ENCODE data around the gene SPNS3.

Gene SPNS3

DNA sequence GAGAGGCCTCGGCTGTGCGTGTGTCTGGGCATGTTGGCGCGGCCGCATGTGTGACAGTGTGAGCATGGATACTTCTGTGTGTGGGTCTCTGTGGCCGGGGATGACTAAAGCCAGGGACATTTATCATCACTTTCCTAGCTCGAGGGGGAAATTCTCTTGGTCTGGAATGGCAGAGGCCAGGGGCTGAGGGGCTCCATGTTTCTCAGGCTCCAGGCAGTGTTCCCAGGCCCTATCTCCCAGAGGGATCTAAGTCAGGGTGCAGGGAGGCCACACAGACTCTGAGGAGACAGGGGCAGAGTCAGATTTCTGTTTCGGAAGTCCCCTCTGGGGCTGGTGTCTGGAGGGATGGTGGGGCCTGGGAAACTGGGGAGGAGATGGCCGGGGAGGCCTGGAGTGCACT, 41.3 kb downstream of the SPNS3 start:
- no peaks in the 10 kb centered on the region for H3K4me1 ChIP-seq (ENCODE audit: control insufficient read depth, insufficient read depth, low read length)
- no peak overlapping the region for H3K4me2 ChIP-seq (ENCODE audit: low read length)
- H3K4me3 ChIP-seq (ENCODE audit: low read length), result no peak overlapping the region
- H3K9ac ChIP-seq (ENCODE audit: low read depth, low read length), result no peak overlapping the region
- peaks cover 45% of the 10 kb centered on the region for H3K27me3 ChIP-seq (ENCODE audit: control insufficient read depth, insufficient read depth, low read length)
- no peaks in the 10 kb centered on the region for H3K36me3 ChIP-seq (ENCODE audit: insufficient read depth, low read length)
- H3K9me3 ChIP-seq (replicated peaks; ENCODE audit: low read length), result no peaks in the 10 kb centered on the region

DNA sequence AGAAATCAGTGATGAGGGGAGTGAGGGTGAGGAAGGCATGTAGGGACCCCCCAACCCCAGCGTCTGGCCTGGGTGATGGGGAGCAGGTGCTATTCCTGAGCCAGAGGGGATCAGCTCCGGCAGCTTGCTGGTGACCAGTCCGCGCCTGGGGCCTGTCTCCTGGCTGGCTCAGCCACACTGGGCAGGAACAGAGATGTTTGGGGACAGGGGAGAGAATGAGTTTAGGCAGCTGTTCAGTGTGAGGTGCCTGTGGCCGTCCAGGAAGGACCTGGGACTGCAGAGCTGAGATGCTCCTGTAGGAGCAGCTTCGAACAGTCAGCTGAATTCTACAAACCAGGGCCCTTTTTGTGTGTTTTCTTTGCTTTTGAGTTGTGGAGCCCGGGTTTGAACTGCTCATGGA, 41.7 kb downstream of the SPNS3 start:
- Histone ChIP-seq H3K27me3 (ENCODE audit: control insufficient read depth, insufficient read depth, low read length) (peaks cover 47% of the 10 kb centered on the region), H3K9me3 (replicated peaks; ENCODE audit: low read length) (no peaks in the 10 kb centered on the region), H3K4me1 (ENCODE audit: control insufficient read depth, insufficient read depth, low read length) (no peaks in the 10 kb centered on the region), H3K9ac (ENCODE audit: low read depth, low read length) (no peak overlapping the region), H3K4me3 (ENCODE audit: low read length) (no peak overlapping the region), H3K4me2 (ENCODE audit: low read length) (no peak overlapping the region), H3K36me3 (ENCODE audit: insufficient read depth, low read length) (no peaks in the 10 kb centered on the region)

DNA sequence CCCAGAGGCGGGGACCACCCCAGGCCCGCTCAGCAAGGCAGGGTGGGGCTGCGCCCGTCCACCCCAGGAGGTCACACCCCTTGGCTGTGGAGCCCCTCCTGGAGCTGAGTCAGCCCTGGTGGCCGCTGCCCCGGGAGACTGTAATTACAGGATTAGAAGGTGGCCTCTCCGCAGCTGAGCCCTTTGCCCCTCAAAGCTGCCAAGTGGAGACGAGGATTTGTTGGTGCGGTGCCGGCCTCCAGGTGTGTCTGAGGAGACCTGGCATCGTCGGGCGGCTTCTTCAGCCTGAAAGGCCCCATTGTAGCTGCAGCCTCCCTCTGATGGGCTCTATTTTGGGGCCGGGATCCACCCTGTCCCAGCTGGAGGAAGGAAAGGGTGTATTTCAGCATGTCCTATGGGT, 42.3 kb downstream of the SPNS3 start:
- no peaks in the 10 kb centered on the region for H3K4me1 ChIP-seq (ENCODE audit: control insufficient read depth, insufficient read depth, low read length)
- H3K9ac ChIP-seq (ENCODE audit: low read depth, low read length), result no peak overlapping the region
- no peak overlapping the region for H3K4me3 ChIP-seq (ENCODE audit: low read length)
- H3K4me2 ChIP-seq (ENCODE audit: low read length), result no peak overlapping the region
- H3K9me3 ChIP-seq (replicated peaks; ENCODE audit: low read length), result no peaks in the 10 kb centered on the region
- H3K27me3 ChIP-seq (ENCODE audit: control insufficient read depth, insufficient read depth, low read length), result peaks cover 50% of the 10 kb centered on the region
- H3K36me3 ChIP-seq (ENCODE audit: insufficient read depth, low read length), result no peaks in the 10 kb centered on the region

DNA sequence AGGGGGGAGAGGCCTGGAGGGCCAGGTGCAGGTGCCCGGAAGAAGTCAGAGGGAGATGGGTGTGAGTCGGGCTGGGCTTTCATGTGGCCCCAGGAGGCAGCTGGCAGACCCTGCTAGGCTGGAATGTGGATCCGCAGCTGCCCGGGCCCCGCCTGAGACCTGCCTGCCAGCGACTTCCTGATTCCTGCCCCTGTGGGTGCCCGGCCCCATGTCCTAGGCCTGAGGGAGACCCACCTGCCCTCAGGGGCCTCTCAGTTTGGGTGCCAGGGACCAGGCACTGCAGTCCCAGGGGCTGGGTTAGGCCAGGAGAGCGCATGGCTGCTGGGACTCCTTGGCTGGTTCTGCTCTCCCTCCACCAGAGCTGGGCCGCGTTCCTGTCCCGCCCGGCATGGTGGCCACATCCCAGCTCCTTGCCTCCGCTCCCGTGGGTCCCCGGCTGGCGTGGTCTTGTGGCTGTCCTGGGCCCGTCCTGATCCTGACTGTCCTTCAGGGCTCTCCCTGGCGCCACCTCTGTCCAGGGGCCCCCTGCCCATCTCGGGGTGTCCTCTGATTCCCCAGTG, 42.9 kb downstream of the SPNS3 start:
- Histone ChIP-seq H3K9me3 (replicated peaks; ENCODE audit: low read length) (no peaks in the 10 kb centered on the region), H3K36me3 (ENCODE audit: insufficient read depth, low read length) (no peaks in the 10 kb centered on the region), H3K4me2 (ENCODE audit: low read length) (no peak overlapping the region), H3K4me1 (ENCODE audit: control insufficient read depth, insufficient read depth, low read length) (no peaks in the 10 kb centered on the region), H3K9ac (ENCODE audit: low read depth, low read length) (no peak overlapping the region), H3K4me3 (ENCODE audit: low read length) (no peak overlapping the region), H3K27me3 (ENCODE audit: control insufficient read depth, insufficient read depth, low read length) (peaks cover 56% of the 10 kb centered on the region)

DNA sequence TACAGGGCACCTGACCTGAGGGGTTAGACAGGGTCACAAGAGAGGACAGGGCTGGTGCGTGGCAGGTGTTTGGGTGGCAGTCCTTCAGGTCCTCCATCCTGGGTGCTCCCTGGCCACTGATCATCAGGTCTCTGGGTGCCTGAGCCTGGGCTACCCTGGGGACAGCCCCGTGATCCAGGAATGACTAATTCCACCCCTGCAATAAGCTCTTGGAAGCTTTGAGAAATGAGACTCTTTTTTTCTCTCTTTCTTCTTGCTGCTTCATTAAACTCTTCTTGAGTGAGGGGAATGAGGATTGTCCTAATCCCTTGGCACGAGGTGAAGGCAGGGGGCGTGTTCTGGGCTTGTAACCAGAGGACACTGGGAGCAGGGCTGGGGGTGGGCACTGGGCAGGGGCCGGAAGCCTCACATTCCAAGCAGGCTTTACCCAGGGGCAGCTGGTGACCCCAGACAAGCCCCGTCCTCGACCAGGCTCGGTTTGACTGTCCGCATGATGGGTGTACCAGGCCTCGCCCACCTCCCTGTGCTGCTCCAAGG, 43.6 kb downstream of the SPNS3 start:
- Histone ChIP-seq H3K36me3 (ENCODE audit: insufficient read depth, low read length) (no peaks in the 10 kb centered on the region), H3K9ac (ENCODE audit: low read depth, low read length) (no peak overlapping the region)

DNA sequence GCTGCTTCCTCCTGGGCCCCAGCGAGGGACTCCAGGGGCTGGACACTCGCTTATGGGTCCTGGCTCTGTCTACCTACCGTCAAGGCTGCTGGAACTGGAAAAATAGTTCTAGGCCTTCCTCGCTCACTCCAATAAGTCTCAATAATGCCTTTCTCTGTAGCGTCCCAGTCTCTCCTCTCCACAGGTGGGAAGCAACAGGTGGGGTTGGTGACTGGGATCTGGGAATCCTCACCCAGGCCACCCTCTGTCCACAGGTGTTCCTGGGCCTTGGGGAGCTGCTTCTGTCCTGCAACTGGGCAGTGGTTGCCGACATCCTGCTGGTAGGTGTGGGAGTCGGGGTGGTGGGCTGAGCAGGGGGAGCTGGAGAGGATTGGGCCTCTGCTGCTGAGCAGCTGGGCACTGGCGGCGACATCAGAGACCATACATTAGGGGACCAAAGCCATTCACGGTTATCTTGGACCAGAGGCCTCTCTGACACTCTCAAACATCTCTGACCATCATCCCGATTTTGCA, 44.6 kb downstream of the SPNS3 start:
- no peak overlapping the region for H3K4me2 ChIP-seq (ENCODE audit: low read length)

More for the DNA sequence above, 43.6 kb downstream of the SPNS3 start:
- Histone ChIP-seq H3K4me1 (ENCODE audit: control insufficient read depth, insufficient read depth, low read length) (no peaks in the 10 kb centered on the region), H3K4me3 (ENCODE audit: low read length) (no peak overlapping the region), H3K4me2 (ENCODE audit: low read length) (no peak overlapping the region), H3K27me3 (ENCODE audit: control insufficient read depth, insufficient read depth, low read length) (peaks cover 56% of the 10 kb centered on the region), H3K9me3 (replicated peaks; ENCODE audit: low read length) (no peaks in the 10 kb centered on the region)

DNA sequence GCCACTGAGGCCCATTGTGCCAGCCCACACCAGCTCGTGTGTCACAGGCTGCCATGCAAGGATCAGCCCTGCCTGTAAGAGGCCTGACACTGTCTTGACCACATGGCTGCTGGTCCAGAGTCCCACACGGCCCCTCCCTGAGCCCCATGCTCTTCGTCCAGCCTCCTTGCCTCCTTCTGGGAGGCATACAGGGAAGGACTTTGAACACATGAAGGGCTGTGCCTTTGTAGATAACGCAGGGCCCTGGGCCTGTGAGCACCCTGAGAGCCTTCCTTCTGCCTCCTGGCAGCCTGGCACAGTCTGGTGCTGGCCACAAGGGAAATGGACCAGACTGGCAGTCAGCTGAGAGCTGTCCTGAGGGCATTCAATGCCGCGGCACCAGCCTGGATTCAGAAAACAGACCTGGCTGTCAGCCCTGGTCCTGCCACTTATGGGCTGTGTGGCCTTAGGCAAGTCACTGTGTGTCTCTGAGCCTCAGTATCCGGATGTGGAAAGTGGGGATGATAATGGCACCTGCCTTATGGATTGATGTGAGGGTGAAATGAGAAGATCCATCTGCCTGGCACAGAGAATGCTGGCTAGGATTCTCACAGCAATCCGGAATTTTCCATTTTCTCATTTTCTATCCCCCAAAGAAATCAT, 45.7 kb downstream of the SPNS3 start:
- Histone ChIP-seq H3K4me2 (ENCODE audit: low read length) (no peak overlapping the region), H3K4me1 (ENCODE audit: control insufficient read depth, insufficient read depth, low read length) (no peaks in the 10 kb centered on the region), H3K27me3 (ENCODE audit: control insufficient read depth, insufficient read depth, low read length) (peaks cover 58% of the 10 kb centered on the region), H3K36me3 (ENCODE audit: insufficient read depth, low read length) (no peaks in the 10 kb centered on the region), H3K9me3 (replicated peaks; ENCODE audit: low read length) (no peaks in the 10 kb centered on the region), H3K4me3 (ENCODE audit: low read length) (no peak overlapping the region), H3K9ac (ENCODE audit: low read depth, low read length) (no peak overlapping the region)

More for the DNA sequence above, 44.6 kb downstream of the SPNS3 start:
- no peak overlapping the region for H3K4me3 ChIP-seq (ENCODE audit: low read length)
- no peaks in the 10 kb centered on the region for H3K36me3 ChIP-seq (ENCODE audit: insufficient read depth, low read length)
- no peaks in the 10 kb centered on the region for H3K4me1 ChIP-seq (ENCODE audit: control insufficient read depth, insufficient read depth, low read length)
- no peak overlapping the region for H3K9ac ChIP-seq (ENCODE audit: low read depth, low read length)
- no peaks in the 10 kb centered on the region for H3K9me3 ChIP-seq (replicated peaks; ENCODE audit: low read length)
- peaks cover 61% of the 10 kb centered on the region for H3K27me3 ChIP-seq (ENCODE audit: control insufficient read depth, insufficient read depth, low read length)

DNA sequence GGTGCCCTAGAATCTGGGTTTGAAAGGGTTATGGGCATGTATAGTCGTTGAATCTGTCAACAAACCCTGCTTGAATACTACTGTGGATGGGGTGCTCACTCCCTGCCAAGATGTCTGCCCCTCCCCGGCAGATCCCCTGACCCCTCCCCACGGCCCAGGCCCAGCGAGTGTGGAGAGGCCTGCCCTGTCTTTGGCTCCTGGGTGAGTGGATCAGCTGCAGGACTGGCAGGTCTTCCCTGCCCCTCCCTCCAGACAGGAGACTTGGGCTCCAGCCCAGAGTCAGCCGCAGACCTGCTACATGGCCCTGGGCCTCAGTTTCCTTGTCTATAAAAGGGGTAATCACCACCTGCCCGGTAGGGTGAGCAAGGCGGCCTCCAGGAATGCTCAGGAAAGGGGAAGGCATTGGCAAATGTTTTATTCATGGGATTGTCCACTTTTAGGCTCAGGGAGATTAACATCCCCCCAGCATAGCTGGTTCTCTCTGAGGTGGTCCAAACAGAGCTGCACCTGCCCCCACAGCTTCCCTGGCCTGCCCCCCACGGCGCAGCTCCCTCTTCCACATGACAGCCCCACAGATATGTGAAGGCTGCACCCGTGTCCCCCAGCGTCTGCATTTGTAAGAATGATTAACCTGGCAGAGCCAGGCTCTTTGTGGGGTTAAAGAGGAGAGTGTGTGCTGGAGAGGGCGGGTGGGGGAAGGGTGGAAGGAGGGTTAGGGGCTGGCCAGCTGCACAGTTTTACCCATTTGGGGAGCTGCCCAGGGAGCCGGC, 46.4 kb downstream of the SPNS3 start:
- no peaks in the 10 kb centered on the region for H3K4me1 ChIP-seq (ENCODE audit: control insufficient read depth, insufficient read depth, low read length)

DNA sequence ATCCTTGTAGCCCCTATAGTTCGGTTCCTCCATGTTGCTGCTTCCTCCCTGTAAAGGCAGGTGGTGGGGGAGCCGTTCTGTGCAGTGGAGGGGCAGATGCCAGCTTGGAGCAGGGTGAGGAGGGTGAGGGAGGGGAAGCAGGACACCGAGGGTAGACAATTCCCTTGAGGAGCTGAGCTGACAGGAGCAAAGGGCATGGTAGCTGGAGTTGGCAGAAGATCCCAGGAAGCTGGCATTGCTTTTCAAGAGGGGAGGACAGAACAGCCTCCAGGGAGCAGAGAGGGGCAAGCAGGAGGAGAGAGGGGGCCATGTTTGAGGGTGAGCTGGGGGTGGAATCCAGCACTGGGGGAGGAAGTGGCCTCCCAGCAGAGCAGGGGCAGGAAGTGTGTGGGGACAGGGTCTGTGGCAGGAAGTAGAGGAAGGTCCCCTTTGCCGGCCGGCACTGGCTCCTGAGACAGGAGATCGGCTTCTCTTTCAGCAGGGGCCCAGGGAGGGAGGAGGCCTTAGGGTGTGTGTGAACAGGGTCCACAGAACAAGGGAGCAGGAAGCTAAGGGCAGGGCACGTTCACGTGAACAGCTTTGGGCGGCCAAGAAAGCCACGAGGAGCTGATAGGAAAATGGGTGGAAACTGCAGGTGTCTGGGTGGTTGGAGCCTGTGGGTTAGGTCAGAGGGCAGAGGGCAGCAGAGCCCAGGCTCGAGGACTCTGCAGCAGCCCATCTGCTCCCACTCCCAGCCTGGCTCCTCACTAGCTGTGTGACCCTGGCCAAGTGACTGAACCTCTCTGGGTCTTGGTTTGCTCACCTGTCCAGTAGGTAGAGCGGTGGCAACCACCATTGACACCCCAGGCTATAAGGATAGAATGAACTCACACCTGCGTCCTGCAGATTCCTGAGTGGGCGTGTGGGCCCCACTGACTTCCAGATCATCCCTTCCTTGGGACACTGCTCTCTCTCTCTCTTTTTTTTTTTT, 47.5 kb downstream of the SPNS3 start:
- H3K4me1 ChIP-seq (ENCODE audit: control insufficient read depth, insufficient read depth, low read length), result no peaks in the 10 kb centered on the region
- H3K9ac ChIP-seq (ENCODE audit: low read depth, low read length), result no peak overlapping the region
- H3K9me3 ChIP-seq (replicated peaks; ENCODE audit: low read length), result no peaks in the 10 kb centered on the region

More for the DNA sequence above, 46.4 kb downstream of the SPNS3 start:
- Histone ChIP-seq H3K27me3 (ENCODE audit: control insufficient read depth, insufficient read depth, low read length) (peaks cover 51% of the 10 kb centered on the region), H3K36me3 (ENCODE audit: insufficient read depth, low read length) (no peaks in the 10 kb centered on the region), H3K4me3 (ENCODE audit: low read length) (no peak overlapping the region), H3K9ac (ENCODE audit: low read depth, low read length) (no peak overlapping the region), H3K9me3 (replicated peaks; ENCODE audit: low read length) (no peaks in the 10 kb centered on the region), H3K4me2 (ENCODE audit: low read length) (no peak overlapping the region)

DNA sequence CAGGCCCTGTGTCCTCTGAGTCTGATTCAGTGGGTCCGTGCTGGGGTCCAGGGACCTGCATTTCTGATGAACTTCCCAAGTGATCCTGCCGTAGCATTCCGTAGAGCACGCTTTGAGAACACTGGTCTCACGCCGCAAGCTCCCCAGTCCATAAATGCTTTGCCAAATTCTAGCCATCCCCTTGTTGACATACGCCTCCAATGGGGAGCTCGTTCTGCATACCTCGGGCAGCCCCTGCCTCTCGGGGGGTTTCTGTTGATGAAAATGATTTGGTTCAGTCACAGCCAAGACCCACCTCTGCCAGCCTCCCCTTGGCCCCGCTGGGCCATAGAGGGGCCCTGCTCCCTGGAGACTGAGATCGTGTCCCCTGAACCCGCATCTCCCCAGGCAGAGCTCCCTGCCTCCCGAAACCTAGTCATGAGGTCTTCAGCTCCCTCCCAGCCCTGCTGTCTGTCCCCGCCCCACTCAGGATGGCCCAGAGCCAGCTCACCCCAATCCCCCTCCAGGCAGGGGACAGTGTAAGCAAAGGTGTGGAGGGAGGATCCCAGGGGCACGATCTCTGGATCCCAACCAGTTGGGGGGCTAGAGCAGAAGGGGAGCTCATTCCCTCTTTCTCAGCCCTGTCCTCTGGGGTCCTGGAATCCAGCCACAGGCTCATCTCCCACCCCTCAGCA, 48.7 kb downstream of the SPNS3 start:
- Histone ChIP-seq H3K27me3 (ENCODE audit: control insufficient read depth, insufficient read depth, low read length) (peaks cover 45% of the 10 kb centered on the region), H3K36me3 (ENCODE audit: insufficient read depth, low read length) (no peaks in the 10 kb centered on the region), H3K4me3 (ENCODE audit: low read length) (no peak overlapping the region), H3K4me1 (ENCODE audit: control insufficient read depth, insufficient read depth, low read length) (no peaks in the 10 kb centered on the region), H3K4me2 (ENCODE audit: low read length) (no peak overlapping the region), H3K9ac (ENCODE audit: low read depth, low read length) (no peak overlapping the region), H3K9me3 (replicated peaks; ENCODE audit: low read length) (no peaks in the 10 kb centered on the region)

More for the DNA sequence above, 47.5 kb downstream of the SPNS3 start:
- no peak overlapping the region for H3K4me3 ChIP-seq (ENCODE audit: low read length)
- H3K4me2 ChIP-seq (ENCODE audit: low read length), result no peak overlapping the region
- H3K36me3 ChIP-seq (ENCODE audit: insufficient read depth, low read length), result no peaks in the 10 kb centered on the region
- H3K27me3 ChIP-seq (ENCODE audit: control insufficient read depth, insufficient read depth, low read length), result peaks cover 41% of the 10 kb centered on the region
